ENCODE results near the gene ABCA12.

The ABCA12 gene

DNA sequence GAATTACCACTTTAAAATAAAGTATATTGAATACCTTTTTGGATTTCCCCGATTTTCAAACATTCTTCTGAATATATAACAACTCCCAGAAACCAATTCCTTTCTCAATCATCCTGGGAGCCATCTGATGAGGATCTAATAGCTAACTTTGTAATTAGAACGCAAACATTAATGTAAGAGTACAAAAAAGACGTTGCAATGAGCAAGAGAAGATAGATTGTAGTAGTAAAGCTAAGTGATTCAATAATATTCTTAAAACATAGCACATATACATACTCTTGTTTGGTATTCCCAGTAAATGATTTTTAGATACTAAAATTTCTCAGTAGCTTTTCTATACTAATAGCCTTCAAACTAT lies 1.1 kb downstream of the ABCA12 start:
- ChIA-PET POLR2A (no interaction called here), CTCF (no interaction called here)
- H3K4me3 ChIP-seq (ENCODE audit: low read depth, low read length), result no peak overlapping the region
- no peak for DNase-seq (ENCODE audit: low read depth, low spot score)
- TF ChIP-seq, protein P1, sequence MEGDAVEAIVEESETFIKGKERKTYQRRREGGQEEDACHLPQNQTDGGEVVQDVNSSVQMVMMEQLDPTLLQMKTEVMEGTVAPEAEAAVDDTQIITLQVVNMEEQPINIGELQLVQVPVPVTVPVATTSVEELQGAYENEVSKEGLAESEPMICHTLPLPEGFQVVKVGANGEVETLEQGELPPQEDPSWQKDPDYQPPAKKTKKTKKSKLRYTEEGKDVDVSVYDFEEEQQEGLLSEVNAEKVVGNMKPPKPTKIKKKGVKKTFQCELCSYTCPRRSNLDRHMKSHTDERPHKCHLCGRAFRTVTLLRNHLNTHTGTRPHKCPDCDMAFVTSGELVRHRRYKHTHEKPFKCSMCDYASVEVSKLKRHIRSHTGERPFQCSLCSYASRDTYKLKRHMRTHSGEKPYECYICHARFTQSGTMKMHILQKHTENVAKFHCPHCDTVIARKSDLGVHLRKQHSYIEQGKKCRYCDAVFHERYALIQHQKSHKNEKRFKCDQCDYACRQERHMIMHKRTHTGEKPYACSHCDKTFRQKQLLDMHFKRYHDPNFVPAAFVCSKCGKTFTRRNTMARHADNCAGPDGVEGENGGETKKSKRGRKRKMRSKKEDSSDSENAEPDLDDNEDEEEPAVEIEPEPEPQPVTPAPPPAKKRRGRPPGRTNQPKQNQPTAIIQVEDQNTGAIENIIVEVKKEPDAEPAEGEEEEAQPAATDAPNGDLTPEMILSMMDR (IDR thresholded peaks at IDR 0.05; ENCODE audit: insufficient read depth, low read length, missing control alignments), result no peak

DNA sequence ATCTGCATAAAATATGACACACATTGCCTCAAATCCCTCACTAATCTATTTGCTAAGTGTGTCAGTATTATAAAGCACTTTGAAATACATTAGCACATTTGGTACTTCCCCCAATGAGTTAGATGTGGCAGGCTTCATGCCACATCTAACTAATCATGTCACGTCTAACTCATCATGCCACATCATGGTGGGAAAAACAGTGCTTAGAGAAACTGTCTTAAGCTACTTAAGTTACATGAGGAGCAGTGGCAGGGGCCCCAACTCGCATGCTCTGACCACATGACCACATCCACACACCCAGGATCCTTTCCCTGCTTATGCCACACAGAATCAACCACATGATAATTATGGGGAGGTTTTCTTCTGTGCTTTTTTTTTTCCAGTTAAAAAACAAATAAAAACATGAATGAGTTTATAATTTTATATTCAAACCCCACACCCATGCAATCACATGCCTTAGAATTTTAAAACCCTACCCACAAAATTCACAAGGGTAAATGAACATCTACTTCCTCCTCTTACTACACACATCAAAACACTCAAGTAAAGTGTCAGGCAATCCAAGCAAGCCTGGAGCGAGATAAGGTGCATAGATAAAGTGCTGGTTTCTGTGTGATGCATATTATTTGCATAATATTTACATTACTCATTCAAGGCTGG lies 1.6 kb downstream of the ABCA12 start:
- POLR2A ChIA-PET, result no interaction called here
- CTCF ChIA-PET, result no interaction called here
- DNase-seq (ENCODE audit: low read depth, low spot score), result no peak
- no peak overlapping the region for H3K4me3 ChIP-seq (ENCODE audit: low read depth, low read length)
- TF ChIP-seq, protein P1 (IDR thresholded peaks at IDR 0.05; ENCODE audit: insufficient read depth, low read length, missing control alignments), result no peak

DNA sequence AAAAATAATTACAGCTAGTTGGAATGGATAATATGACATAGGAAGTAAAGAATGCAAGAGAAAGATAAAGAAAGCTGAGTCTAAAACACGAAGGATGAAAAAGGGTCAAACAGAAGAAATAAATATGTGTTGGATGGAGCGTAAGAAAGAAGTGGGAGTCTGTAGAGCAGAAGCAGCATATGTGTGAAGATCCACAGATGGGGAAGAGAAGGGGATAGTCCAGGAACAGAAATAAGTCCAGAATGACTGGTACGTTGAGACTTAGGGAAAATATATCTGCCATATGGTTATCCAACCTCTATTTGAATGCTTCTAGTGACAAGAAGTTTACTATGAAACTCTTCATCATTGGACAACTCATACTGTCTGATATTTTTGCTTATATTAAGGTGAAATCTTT lies 18.0 kb downstream of the ABCA12 start:
- CTCF ChIA-PET, result no interaction called here
- H3K4me3 ChIP-seq (ENCODE audit: low read depth, low read length), result no peak overlapping the region
- DNase-seq (ENCODE audit: low read depth, low spot score), result no peak
- TF ChIP-seq, protein P1 (IDR thresholded peaks at IDR 0.05; ENCODE audit: insufficient read depth, low read length, missing control alignments), result no peak
- POLR2A ChIA-PET, result no interaction called here

DNA sequence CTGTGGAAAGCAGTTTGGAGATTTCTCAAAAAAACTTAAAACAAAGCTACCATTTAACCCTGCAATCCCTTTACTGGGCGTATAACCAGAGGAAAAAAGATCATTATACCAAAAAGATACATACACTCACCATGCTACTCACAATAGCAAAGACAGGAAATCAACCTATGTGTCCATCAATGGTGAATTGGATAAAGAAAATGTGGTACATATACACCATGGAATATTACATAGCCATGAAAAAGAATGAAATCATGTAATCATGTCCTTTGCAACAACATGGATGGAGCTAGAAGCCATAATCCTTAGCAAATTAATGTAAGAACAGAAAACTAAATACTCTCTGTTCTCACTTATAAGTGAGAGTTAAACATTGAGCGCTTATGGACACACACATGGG lies 18.6 kb downstream of the ABCA12 start:
- ChIA-PET POLR2A (no interaction called here), CTCF (no interaction called here)
- no peak overlapping the region for H3K4me3 ChIP-seq (ENCODE audit: low read depth, low read length)
- TF ChIP-seq, protein P1 (IDR thresholded peaks at IDR 0.05; ENCODE audit: insufficient read depth, low read length, missing control alignments), result no peak
- DNase-seq (ENCODE audit: low read depth, low spot score), result no peak

DNA sequence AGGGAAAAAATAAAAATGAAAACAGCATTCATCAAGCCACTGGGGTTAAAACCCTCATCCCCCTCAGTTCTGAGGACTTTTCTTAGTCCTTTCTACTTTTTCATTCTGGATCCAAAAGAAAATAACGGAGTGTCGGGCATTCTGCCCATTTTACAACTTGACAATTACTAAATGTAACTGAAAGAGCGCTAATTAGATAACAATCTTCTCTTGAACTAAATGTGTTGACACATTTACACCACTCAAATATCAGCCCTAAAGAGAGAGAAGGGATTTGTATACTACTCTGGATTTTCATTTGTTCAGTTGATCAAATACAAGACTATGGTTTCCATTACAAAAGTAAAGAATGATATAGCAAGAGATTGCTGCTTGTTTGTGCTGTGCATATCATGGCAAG lies 27.5 kb downstream of the ABCA12 start:
- H3K4me3 ChIP-seq (ENCODE audit: low read depth, low read length), result no peak overlapping the region
- ChIA-PET POLR2A (no interaction called here), CTCF (no interaction called here)
- TF ChIP-seq, protein P1 (IDR thresholded peaks at IDR 0.05; ENCODE audit: insufficient read depth, low read length, missing control alignments), result no peak
- DNase-seq (ENCODE audit: low read depth, low spot score), result no peak

DNA sequence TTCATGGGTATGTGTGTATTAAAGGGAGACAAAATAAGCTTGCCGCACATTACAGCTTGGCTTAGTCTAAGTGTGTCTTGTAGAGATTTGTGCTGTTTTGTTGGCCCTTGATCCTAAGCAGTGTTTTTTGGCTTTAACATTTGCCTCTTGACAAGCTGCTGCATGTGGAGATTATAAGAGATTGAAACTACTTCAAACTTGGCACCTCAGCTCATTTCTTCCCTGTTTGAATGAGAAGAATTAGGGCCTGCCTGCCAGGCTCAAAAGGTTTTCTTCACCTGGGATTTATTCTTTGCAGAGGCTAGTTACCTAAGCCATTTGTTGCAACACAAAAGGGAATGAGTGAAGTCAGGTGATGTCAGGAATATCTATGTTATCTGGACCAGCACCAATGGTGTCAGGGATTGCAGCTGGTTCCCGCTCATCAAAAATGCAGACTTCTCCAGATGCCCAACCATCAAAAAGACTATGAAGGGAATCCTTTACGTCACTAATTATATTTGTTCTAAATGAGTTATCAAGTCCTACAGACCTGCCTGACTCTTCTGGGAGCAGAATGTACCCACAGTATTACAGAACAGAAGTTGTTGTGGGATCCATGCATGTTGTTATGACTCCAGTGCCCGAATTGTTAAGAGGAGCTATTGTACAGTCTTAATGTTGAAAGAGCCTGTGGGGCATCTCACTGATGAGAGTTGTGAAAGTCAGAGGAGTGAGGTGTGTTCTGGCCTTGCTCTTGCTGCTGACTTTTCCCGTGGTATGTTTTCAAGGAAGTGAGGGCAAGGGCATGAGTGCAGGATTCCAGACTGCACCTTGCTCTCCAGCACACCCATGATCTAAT lies 31.0 kb downstream of the ABCA12 start:
- no peak overlapping the region for H3K4me3 ChIP-seq (ENCODE audit: low read depth, low read length)
- POLR2A ChIA-PET, result no interaction called here
- DNase-seq (ENCODE audit: low read depth, low spot score), result no peak
- TF ChIP-seq, protein P1 (IDR thresholded peaks at IDR 0.05; ENCODE audit: insufficient read depth, low read length, missing control alignments), result no peak
- CTCF ChIA-PET, result no interaction called here

Measured in AG04449 (cell line).